Mononuclear cell (primary cell): ENCODE data around the gene RSPH4A. TPM values are rescaled to one million over a fixed set of nuclear protein-coding genes. Genes with fewer than 3 reads are reported as not detected.
"Not testable (repeated sequence)": the region's sequence is repeated elsewhere in the genome, so short reads cannot be mapped to it uniquely, and the experiment has no call there.

ENCODE experiments used
- H3K27me3 ChIP-seq: 2 replicates; pipeline ENCODE4 v1.6.0; 2011; ENCODE audit warnings: low read length, control low read depth; ENCODE audit not compliant: insufficient read depth
- H3K4me1 ChIP-seq: 2 replicates; pipeline ENCODE4 v1.5.1; 2011; ENCODE audit warnings: mild to moderate bottlenecking, low read length, control low read depth; ENCODE audit not compliant: insufficient read depth
- H3K4me3 ChIP-seq: 2 replicates; pipeline ENCODE4 v1.5.1; 2011; ENCODE audit warnings: mild to moderate bottlenecking, low read length, moderate library complexity
- H3K9me3 ChIP-seq: 2 replicates; pipeline ENCODE4 v1.5.1; 2011; ENCODE audit warnings: low read depth, mild to moderate bottlenecking, control low read depth, low read length
- total RNA-seq: library from RNA; depleted of rRNA; stranded (reverse); fragments of >200 nt; gene quantifications from one replicate; pipeline ENCODE4 v1.2.3, GENCODE V29; 2012

The RSPH4A gene
- total RNA-seq, 1 donor, result 1.3 TPM

- H3K9me3 ChIP-seq, H3K4me1 ChIP-seq, H3K4me3 ChIP-seq, H3K27me3 ChIP-seq: not testable (repeated sequence)
These were observed 12.4 kb upstream of the RSPH4A start for GRCh38 chr6:116603916-116604315.

DNA sequence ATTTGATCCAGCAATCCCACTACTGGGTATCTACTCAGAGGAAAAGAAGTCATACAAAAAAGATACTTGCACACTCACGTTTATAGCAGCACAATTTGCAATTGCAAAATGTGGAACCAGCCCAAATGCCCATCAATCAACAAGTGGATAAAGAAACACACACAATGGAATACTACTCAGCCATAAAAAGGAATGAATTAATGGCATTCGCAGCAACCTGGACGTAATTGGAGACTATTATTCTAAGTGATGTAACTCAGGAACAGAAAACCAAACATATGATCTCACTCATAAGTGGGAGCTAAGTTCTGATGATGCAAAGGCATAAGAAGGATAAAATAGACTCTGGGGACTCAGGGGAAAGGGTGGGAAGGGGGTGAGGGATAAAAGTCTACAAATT is 11.4 kb upstream of the RSPH4A start:
- not testable (repeated sequence) for H3K27me3 ChIP-seq, H3K4me1 ChIP-seq, H3K4me3 ChIP-seq, H3K9me3 ChIP-seq

DNA sequence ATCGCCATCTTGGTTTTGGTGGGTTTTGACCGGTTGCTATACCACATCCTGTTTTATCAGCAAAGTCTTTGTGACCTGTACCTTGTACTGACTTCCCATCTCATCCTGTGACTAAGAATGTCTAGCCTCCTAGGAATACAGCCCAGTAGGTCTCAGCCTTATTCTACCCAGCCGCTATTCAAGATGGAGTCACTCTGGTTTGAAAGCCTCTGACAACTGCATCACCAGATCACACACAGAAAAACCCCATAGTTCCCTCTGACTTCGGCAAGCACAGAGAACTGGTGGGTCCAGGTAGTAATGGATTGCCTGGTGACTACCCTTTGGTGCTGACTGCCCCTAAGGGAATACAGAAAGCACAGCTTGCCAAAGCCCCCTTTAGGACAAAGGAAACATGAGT is 10.3 kb upstream of the RSPH4A start:
- H3K4me1 ChIP-seq, result no peaks in the 10 kb centered on the region
- H3K9me3 ChIP-seq, result no peaks in the 10 kb centered on the region
- no peak overlapping the region for H3K4me3 ChIP-seq
- H3K27me3 ChIP-seq, result peaks cover under 1% of the 10 kb centered on the region

DNA sequence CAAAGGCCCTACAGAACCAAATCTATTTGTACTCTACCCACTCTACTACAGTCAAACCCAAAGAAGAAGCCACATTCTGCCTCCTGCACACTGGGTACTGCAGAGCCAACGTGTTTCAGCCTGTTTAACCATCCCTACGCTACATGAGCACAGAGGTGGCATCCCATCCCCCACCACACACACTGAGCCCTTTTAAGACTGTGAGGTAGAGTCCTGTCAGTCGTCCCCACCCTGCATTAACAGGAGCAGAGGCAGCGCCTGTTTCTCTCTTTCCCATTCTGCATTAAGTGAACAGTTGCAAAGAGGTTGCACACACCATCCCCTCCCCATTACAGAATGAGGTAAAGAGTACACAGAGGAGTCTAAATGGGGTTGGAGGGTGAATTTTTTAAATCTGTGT is 5.2 kb upstream of the RSPH4A start:
- Histone ChIP-seq H3K4me3 (no peak overlapping the region), H3K27me3 (peaks cover 3% of the 10 kb centered on the region), H3K9me3 (no peaks in the 10 kb centered on the region), H3K4me1 (peaks cover 5% of the 10 kb centered on the region)

DNA sequence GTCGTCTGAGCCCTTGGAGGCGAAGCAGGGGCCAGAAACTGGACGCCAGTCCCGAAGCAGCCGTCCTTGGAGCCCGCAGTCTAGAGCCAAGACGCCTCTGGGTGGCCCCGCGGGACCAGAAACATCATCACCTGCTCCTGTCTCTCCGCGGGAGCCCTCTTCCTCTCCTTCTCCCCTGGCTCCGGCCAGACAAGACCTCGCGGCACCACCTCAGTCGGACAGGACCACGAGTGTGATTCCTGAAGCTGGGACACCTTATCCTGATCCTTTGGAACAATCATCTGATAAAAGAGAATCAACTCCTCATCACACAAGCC is 416 bp downstream of the RSPH4A start:
- peaks cover 13% of the 10 kb centered on the region for H3K27me3 ChIP-seq
- H3K4me3 ChIP-seq, result peak overlapping the region; percentile 22
- H3K4me1 ChIP-seq, result peaks cover 15% of the 10 kb centered on the region
- H3K9me3 ChIP-seq, result no peaks in the 10 kb centered on the region

- H3K4me3 ChIP-seq, result no peak overlapping the region
- H3K27me3 ChIP-seq, result peaks cover 2% of the 10 kb centered on the region
- no peaks in the 10 kb centered on the region for H3K9me3 ChIP-seq
- no peaks in the 10 kb centered on the region for H3K4me1 ChIP-seq
These were observed 7.9 kb downstream of the RSPH4A start for GRCh38 chr6:116624036-116624805.

- Histone ChIP-seq H3K9me3 (no peaks in the 10 kb centered on the region), H3K4me3 (no peak overlapping the region), H3K27me3 (peaks cover 2% of the 10 kb centered on the region), H3K4me1 (peaks cover 3% of the 10 kb centered on the region)
These were observed 9.6 kb downstream of the RSPH4A start for GRCh38 chr6:116625872-116626271.

- H3K4me3 ChIP-seq, result no peak overlapping the region
These were observed 13.3 kb downstream of the RSPH4A start for GRCh38 chr6:116629563-116629981.

GRCh38 chr6:116631379-116631990 is 15.2 kb downstream of the RSPH4A start:
- H3K4me1 ChIP-seq, result peaks cover 3% of the 10 kb centered on the region
- H3K27me3 ChIP-seq, result no peaks in the 10 kb centered on the region
- H3K4me3 ChIP-seq, result no peak overlapping the region

More at GRCh38 chr6:116629563-116629981, 13.3 kb downstream of the RSPH4A start:
- peaks cover 3% of the 10 kb centered on the region for H3K4me1 ChIP-seq
- H3K27me3 ChIP-seq, result no peaks in the 10 kb centered on the region
- H3K9me3 ChIP-seq, result no peaks in the 10 kb centered on the region

GRCh38 chr6:116633685-116634084 is 17.4 kb downstream of the RSPH4A start:
- Histone ChIP-seq H3K4me3 (no peak overlapping the region), H3K4me1 (peaks cover 3% of the 10 kb centered on the region), H3K9me3 (no peaks in the 10 kb centered on the region), H3K27me3 (no peaks in the 10 kb centered on the region)

More at GRCh38 chr6:116631379-116631990, 15.2 kb downstream of the RSPH4A start:
- no peaks in the 10 kb centered on the region for H3K9me3 ChIP-seq

DNA sequence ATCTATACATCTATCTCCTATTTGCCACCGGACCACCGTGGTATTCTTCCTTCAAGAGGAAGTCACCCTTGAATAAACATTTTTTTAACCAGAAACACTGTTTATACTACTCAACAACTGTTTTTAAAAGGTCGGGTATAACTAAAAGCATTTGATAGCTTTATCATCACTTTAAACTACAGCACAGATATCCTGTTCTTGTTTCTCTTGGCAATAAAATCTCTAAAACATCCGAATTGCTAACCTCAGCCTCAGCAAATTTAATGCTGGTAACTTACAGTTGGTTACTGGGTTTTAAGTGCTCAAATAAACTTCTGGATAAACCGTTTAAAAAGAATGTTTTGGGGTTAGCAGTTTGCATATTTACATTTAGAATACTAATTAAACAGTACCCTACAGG is 31.9 kb downstream of the RSPH4A start:
- no peak overlapping the region for H3K4me3 ChIP-seq
- H3K4me1 ChIP-seq, result no peaks in the 10 kb centered on the region
- no peaks in the 10 kb centered on the region for H3K27me3 ChIP-seq
- H3K9me3 ChIP-seq, result no peaks in the 10 kb centered on the region

GRCh38 chr6:116649129-116649528 is 32.9 kb downstream of the RSPH4A start:
- H3K4me3 ChIP-seq, result no peak overlapping the region
- H3K27me3 ChIP-seq, result no peaks in the 10 kb centered on the region
- no peaks in the 10 kb centered on the region for H3K4me1 ChIP-seq
- H3K9me3 ChIP-seq, result no peaks in the 10 kb centered on the region

DNA sequence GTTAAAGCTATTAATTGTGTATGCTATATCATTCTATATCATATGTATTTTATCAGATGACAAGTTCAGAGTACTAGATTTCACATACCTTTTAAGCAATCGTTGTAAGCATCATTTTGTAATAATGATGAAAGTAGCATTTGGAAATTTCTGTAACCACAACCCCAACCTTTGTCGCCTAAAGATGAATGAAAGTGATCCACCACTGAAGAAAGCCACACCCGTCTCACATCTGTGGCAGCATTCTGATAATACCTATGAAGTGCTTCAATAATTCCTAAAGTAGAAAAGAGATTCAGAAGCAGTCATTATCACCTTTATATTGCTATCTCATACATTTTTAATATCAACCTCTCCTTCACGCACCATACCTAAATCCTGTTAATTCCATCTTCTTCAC is 35.6 kb downstream of the RSPH4A start:
- H3K9me3 ChIP-seq, result no peaks in the 10 kb centered on the region
- no peaks in the 10 kb centered on the region for H3K27me3 ChIP-seq
- H3K4me1 ChIP-seq, result no peaks in the 10 kb centered on the region
- H3K4me3 ChIP-seq, result no peak overlapping the region

GRCh38 chr6:116661594-116661993 is 45.3 kb downstream of the RSPH4A start:
- H3K9me3 ChIP-seq, result no peaks in the 10 kb centered on the region
- H3K4me1 ChIP-seq, result peaks cover 19% of the 10 kb centered on the region
- H3K27me3 ChIP-seq, result no peaks in the 10 kb centered on the region
- H3K4me3 ChIP-seq, result no peak overlapping the region

GRCh38 chr6:116662202-116662601 is 45.9 kb downstream of the RSPH4A start:
- peaks cover 20% of the 10 kb centered on the region for H3K4me1 ChIP-seq
- no peak overlapping the region for H3K4me3 ChIP-seq
- no peaks in the 10 kb centered on the region for H3K27me3 ChIP-seq
- no peaks in the 10 kb centered on the region for H3K9me3 ChIP-seq

GRCh38 chr6:116663308-116663707 is 47.0 kb downstream of the RSPH4A start:
- peaks cover 23% of the 10 kb centered on the region for H3K4me1 ChIP-seq
- H3K9me3 ChIP-seq, result no peaks in the 10 kb centered on the region
- no peaks in the 10 kb centered on the region for H3K27me3 ChIP-seq
- no peak overlapping the region for H3K4me3 ChIP-seq
